ENCODE measurements around the gene OBSCN. TPM values are rescaled to one million over a fixed set of nuclear protein-coding genes. Genes with fewer than 3 reads are reported as not detected.

The OBSCN gene
- total and polyA plus RNA-seq, 4 donors, result 0.54 to 5.6 (median 2.7) TPM

- Histone ChIP-seq H3K4me3 (ENCODE audit: low read depth in 1 of 3, low read length in 3 of 3) (no peak overlapping the region), H3K36me3 (ENCODE audit: control insufficient read depth in 4 of 4, insufficient read depth in 3 of 4, low read depth in 1 of 4, low read length in 3 of 4) (no peaks in the 10 kb centered on the region), H3K9me3 (ENCODE audit: control insufficient read depth in 4 of 4, low read length in 3 of 4) (no peaks in the 10 kb centered on the region), H3K9ac (ENCODE audit: low read depth in 1 of 2, low read length in 2 of 2) (no peak overlapping the region), H3K27ac (ENCODE audit: low read depth in 1 of 2, low read length in 2 of 2) (no peak overlapping the region), H3K4me1 (ENCODE audit: control insufficient read depth in 4 of 4, insufficient read depth in 4 of 4, low read length in 3 of 4) (peaks cover 0 to 4% (median 1%) of the 10 kb centered on the region in 4 donors), H3K27me3 (ENCODE audit: control insufficient read depth in 4 of 4, insufficient read depth in 4 of 4, low read length in 3 of 4) (peaks cover 0 to 12% (median 3%) of the 10 kb centered on the region in 4 donors)
- 92% methylated on average over 10 of the region's 10 CpGs for WGBS
- DNase-seq (ENCODE audit: low spot score), result no peak
- no peak for TF ChIP-seq RXRA (IDR thresholded peaks at IDR 0.05)
- TF ChIP-seq ZBTB33 (IDR thresholded peaks at IDR 0.05), result no peak
- no peak for TF ChIP-seq HNF4A (conservative IDR thresholded peaks at IDR 0.05)
- no peak for TF ChIP-seq SP1 (IDR thresholded peaks at IDR 0.05)
- no peak for TF ChIP-seq FOXA1 (IDR thresholded peaks at IDR 0.05)
- TF ChIP-seq GABPA (IDR thresholded peaks at IDR 0.05 in 1 of 2, conservative IDR thresholded peaks at IDR 0.05 in 1 of 2), result no peak
- TF ChIP-seq FOXA2 (IDR thresholded peaks at IDR 0.05), result no peak
- no peak for TF ChIP-seq YY1 (IDR thresholded peaks at IDR 0.05)
- no peak for TF ChIP-seq NR2F2 (IDR thresholded peaks at IDR 0.05)
- TF ChIP-seq TAF1 (conservative IDR thresholded peaks at IDR 0.05), result no peak
- TF ChIP-seq, protein P1, sequence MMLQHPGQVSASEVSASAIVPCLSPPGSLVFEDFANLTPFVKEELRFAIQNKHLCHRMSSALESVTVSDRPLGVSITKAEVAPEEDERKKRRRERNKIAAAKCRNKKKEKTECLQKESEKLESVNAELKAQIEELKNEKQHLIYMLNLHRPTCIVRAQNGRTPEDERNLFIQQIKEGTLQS (IDR thresholded peaks at IDR 0.05), result no peak
- no peak for TF ChIP-seq JUND (IDR thresholded peaks at IDR 0.05)
- no peak for TF ChIP-seq REST (IDR thresholded peaks at IDR 0.05)
- TF ChIP-seq HNF4G (IDR thresholded peaks at IDR 0.05), result no peak
- TF ChIP-seq, protein P2, sequence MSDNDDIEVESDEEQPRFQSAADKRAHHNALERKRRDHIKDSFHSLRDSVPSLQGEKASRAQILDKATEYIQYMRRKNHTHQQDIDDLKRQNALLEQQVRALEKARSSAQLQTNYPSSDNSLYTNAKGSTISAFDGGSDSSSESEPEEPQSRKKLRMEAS (IDR thresholded peaks at IDR 0.05), result no peak
- no peak for TF ChIP-seq CTCF (IDR thresholded peaks at IDR 0.05; ENCODE audit: low read depth, low read length, missing input control)
- no peak for TF ChIP-seq RAD21 (IDR thresholded peaks at IDR 0.05)
Measured at GRCh38 chr1:228413241-228414010, 205.6 kb downstream of the OBSCN start.
